HG02840 (cell line): ENCODE results near the gene UNC5A.

ENCODE experiments used
- ATAC-seq: cut with Tn5 transposase; IDR thresholded peaks from one replicate; pipeline ENCODE4 v1.9.1; 2021; ENCODE audit warnings: mild to moderate bottlenecking, moderate library complexity, moderate number of reproducible peaks; ENCODE audit not compliant: unreplicated experiment, low FRiP score

The UNC5A gene

GRCh38 chr5:176810081-176810597 lies at the start of gene UNC5A:
Gene UNC5A, plus strand, starts transcription at chr5:176810559. Its CDS starts 192 bp downstream, at chr5:176810751.
- no peak for ATAC-seq

GRCh38 chr5:176761755-176762154 lies 48.6 kb upstream of the UNC5A start:
- no peak for ATAC-seq

GRCh38 chr5:176762489-176762888 lies 47.9 kb upstream of the UNC5A start:
- ATAC-seq = no peak

- ATAC-seq = no peak
Measured at GRCh38 chr5:176765687-176766086, 44.7 kb upstream of the UNC5A start.

GRCh38 chr5:176768174-176768970 lies 42.0 kb upstream of the UNC5A start:
- ATAC-seq = no peak

- ATAC-seq = no peak
Measured at GRCh38 chr5:176769911-176770310, 40.4 kb upstream of the UNC5A start.

GRCh38 chr5:176770431-176770830 lies 39.9 kb upstream of the UNC5A start:
- no peak for ATAC-seq

GRCh38 chr5:176771102-176771845 lies 39.1 kb upstream of the UNC5A start:
- ATAC-seq = no peak

GRCh38 chr5:176772271-176773210 lies 37.8 kb upstream of the UNC5A start:
- no peak for ATAC-seq

GRCh38 chr5:176773408-176774035 lies 36.8 kb upstream of the UNC5A start:
- no peak for ATAC-seq

GRCh38 chr5:176774216-176775171 lies 35.9 kb upstream of the UNC5A start:
- ATAC-seq = no peak

- ATAC-seq = no peak
Measured at GRCh38 chr5:176775409-176775808, 35.0 kb upstream of the UNC5A start.

- no peak for ATAC-seq
Measured at GRCh38 chr5:176776141-176776865, 34.1 kb upstream of the UNC5A start.

- ATAC-seq = no peak
Measured at GRCh38 chr5:176776916-176777315, 33.4 kb upstream of the UNC5A start.

GRCh38 chr5:176778921-176779465 lies 31.4 kb upstream of the UNC5A start:
- ATAC-seq = no peak

GRCh38 chr5:176779537-176779936 lies 30.8 kb upstream of the UNC5A start:
- ATAC-seq = no peak

- ATAC-seq = no peak
Measured at GRCh38 chr5:176780176-176781053, 29.9 kb upstream of the UNC5A start.
